Lower lobe of right lung (tissue), 2 donors: ENCODE data around the gene EPHA2. TPM values are rescaled to one million over a fixed set of nuclear protein-coding genes. Genes with fewer than 3 reads are reported as not detected.
A peak's percentile ranks its signal among the peaks of the same experiment; 100 is the strongest.

Experiments used
- ATAC-seq, 2 donors: fragments of 200-7000 bp; cut with Tn5 transposase; one replicate each; pipeline ENCODE4 v1.9.1; 2020 to 2022; ENCODE audit warnings: mild to moderate bottlenecking in 2 of 2, moderate library complexity in 2 of 2
- DNase-seq: peaks from one replicate; pipeline ENCODE4 v3.0.0-alpha.2; 2020
- H3K27ac ChIP-seq: fragments of 200-600 bp; one replicate; pipeline ENCODE4 v1.8.0; 2022
- H3K27me3 ChIP-seq: fragments of 200-600 bp; one replicate; pipeline ENCODE4 v1.8.0; 2022; ENCODE audit warnings: low read depth
- H3K36me3 ChIP-seq: fragments of 200-600 bp; one replicate; pipeline ENCODE4 v1.8.0; 2022; ENCODE audit warnings: mild to moderate bottlenecking
- H3K4me1 ChIP-seq: fragments of 200-600 bp; one replicate; pipeline ENCODE4 v1.8.0; 2022
- H3K4me3 ChIP-seq: fragments of 200-600 bp; one replicate; pipeline ENCODE4 v1.8.0; 2022; ENCODE audit warnings: mild to moderate bottlenecking
- H3K9me3 ChIP-seq: fragments of 200-600 bp; one replicate; pipeline ENCODE4 v1.8.0; 2022
- CTCF ChIP-seq: fragments of 200-600 bp; IDR thresholded peaks from one replicate; pipeline ENCODE4 v1.8.0; 2022; ENCODE audit warnings: antibody characterized with exemption, mild to moderate bottlenecking
- intact Hi-C: fragments of 100-400 bp; cut with DNase I; formaldehyde crosslinking; loops from one replicate; pipeline ENCODE4 v1.11.0; 2022
- total RNA-seq: library from RNA; stranded (reverse); fragmentation: NEBNext Ultra II Directional; extraction: Animal tissue kit (Norgen Biotek cat#: 25700); gene quantifications from one replicate; pipeline ENCODE4 v1.2.1, GENCODE V29; 2021
- donor health status: DM: no; HTN: yes; CAD: no; lungs with severe emphysema.

EPHA2 gene
- total RNA-seq, 1 donor from 2014 or later, result 20.4 TPM

GRCh38 chr1:16153999-16154673, 1.7 kb downstream of the EPHA2 start:
- H3K4me1 ChIP-seq, result peaks cover 69% of the 10 kb centered on the region

GRCh38 chr1:16153096-16153998, 2.5 kb downstream of the EPHA2 start:
- peaks cover 18% of the 10 kb centered on the region for H3K36me3 ChIP-seq
- peak overlapping the region; percentile 93 for H3K27ac ChIP-seq
- intact Hi-C loops, result no loop called here
- peak overlapping the region; percentile 78 for H3K4me3 ChIP-seq
- TF ChIP-seq CTCF, result no peak
- no peak for ATAC-seq
- peaks cover 69% of the 10 kb centered on the region for H3K4me1 ChIP-seq
- DNase-seq, result no peak
- H3K9me3 ChIP-seq, result no peaks in the 10 kb centered on the region
- H3K27me3 ChIP-seq, result no peaks in the 10 kb centered on the region

More at GRCh38 chr1:16153999-16154673, 1.7 kb downstream of the EPHA2 start:
- Histone ChIP-seq H3K27ac (peak overlapping the region; percentile 93), H3K9me3 (no peaks in the 10 kb centered on the region), H3K4me3 (peak overlapping the region; percentile 78), H3K36me3 (peaks cover 10% of the 10 kb centered on the region), H3K27me3 (no peaks in the 10 kb centered on the region)
- DNase-seq (no peak), ATAC-seq (no peak)
- TF ChIP-seq CTCF, result no peak
- intact Hi-C loops, result no loop called here

GRCh38 chr1:16152481-16153087, 3.3 kb downstream of the EPHA2 start:
- intact Hi-C loops, result no loop called here
- DNase-seq (no peak), ATAC-seq (no peak)
- no peaks in the 10 kb centered on the region for H3K9me3 ChIP-seq
- H3K36me3 ChIP-seq, result peaks cover 26% of the 10 kb centered on the region
- H3K27ac ChIP-seq, result peak overlapping the region; percentile 93
- no peak for TF ChIP-seq CTCF
- H3K4me3 ChIP-seq, result peak overlapping the region; percentile 78
- no peaks in the 10 kb centered on the region for H3K27me3 ChIP-seq
- peaks cover 74% of the 10 kb centered on the region for H3K4me1 ChIP-seq

- Histone ChIP-seq H3K9me3 (no peaks in the 10 kb centered on the region), H3K36me3 (peaks cover 31% of the 10 kb centered on the region), H3K27me3 (no peaks in the 10 kb centered on the region), H3K4me1 (peaks cover 74% of the 10 kb centered on the region), H3K27ac (peak overlapping the region; percentile 93), H3K4me3 (no peak overlapping the region)
- ATAC-seq, result no peak
- no peak for DNase-seq
- TF ChIP-seq CTCF, result no peak
- intact Hi-C loops, result no loop called here
These were observed 3.9 kb downstream of the EPHA2 start for GRCh38 chr1:16151995-16152384.

GRCh38 chr1:16151196-16151994, 4.5 kb downstream of the EPHA2 start:
- Histone ChIP-seq H3K4me1 (peaks cover 74% of the 10 kb centered on the region), H3K9me3 (no peaks in the 10 kb centered on the region), H3K27ac (peak overlapping the region; percentile 93), H3K27me3 (no peaks in the 10 kb centered on the region), H3K36me3 (peaks cover 32% of the 10 kb centered on the region), H3K4me3 (no peak overlapping the region)
- TF ChIP-seq CTCF, result no peak
- no peak for DNase-seq
- intact Hi-C loops, result no loop called here
- no peak for ATAC-seq
